BLaER1 (cell line): ENCODE results near the gene CACTIN.
"Not testable (repeated sequence)": the region's sequence is repeated elsewhere in the genome, so short reads cannot be mapped to it uniquely, and the experiment has no call there.

Experiments
- H3K27ac ChIP-seq: shearing (Covaris generic); formaldehyde crosslinking; 2 replicates; pipeline ENCODE4 v1.8.1; 2022
- H3K27me3 ChIP-seq: shearing (Covaris generic); formaldehyde crosslinking; 2 replicates; pipeline ENCODE4 v1.8.1; 2022
- H3K36me3 ChIP-seq: shearing (Covaris generic); formaldehyde crosslinking; 2 replicates; pipeline ENCODE4 v1.8.1; 2022
- H3K4me1 ChIP-seq: shearing (Covaris generic); formaldehyde crosslinking; 2 replicates; pipeline ENCODE4 v1.8.1; 2022
- H3K4me2 ChIP-seq: shearing (Covaris generic); formaldehyde crosslinking; 2 replicates; pipeline ENCODE4 v1.8.1; 2022
- H3K4me3 ChIP-seq: shearing (Covaris generic); formaldehyde crosslinking; 2 replicates; pipeline ENCODE4 v1.8.1; 2022
- H3K9ac ChIP-seq: shearing (Covaris generic); formaldehyde crosslinking; 2 replicates; pipeline ENCODE4 v1.8.1; 2022
- H3K9me3 ChIP-seq: shearing (Covaris generic); formaldehyde crosslinking; 2 replicates; pipeline ENCODE4 v1.8.1; 2022
- H4K20me1 ChIP-seq: shearing (Covaris generic); formaldehyde crosslinking; 2 replicates; pipeline ENCODE4 v1.8.1; 2022
- Cebpa-rat ChIP-seq: shearing (Covaris generic); IDR thresholded peaks from 2 replicates; pipeline ENCODE4 v1.8.1; 2022

CACTIN gene

GRCh38 chr19:3669947-3670795 is 43.6 kb upstream of the CACTIN start:
- Histone ChIP-seq H4K20me1 (peaks cover 98% of the 10 kb centered on the region), H3K4me2 (peak overlapping the region; percentile 94), H3K36me3 (peaks cover 37% of the 10 kb centered on the region), H3K4me1 (peaks cover 52% of the 10 kb centered on the region), H3K4me3 (no peak overlapping the region), H3K27me3 (peaks cover 11% of the 10 kb centered on the region), H3K9ac (peak overlapping the region; percentile 56; the same call in 1 of the 2 replicates), H3K27ac (no peak overlapping the region), H3K9me3 (no peaks in the 10 kb centered on the region)
- no peak for TF ChIP-seq Cebpa-rat

GRCh38 chr19:3669082-3669946 is 42.7 kb upstream of the CACTIN start:
- Histone ChIP-seq H3K9ac (no peak overlapping the region), H3K4me1 (peaks cover 58% of the 10 kb centered on the region), H4K20me1 (peaks cover 98% of the 10 kb centered on the region), H3K9me3 (no peaks in the 10 kb centered on the region), H3K4me3 (no peak overlapping the region), H3K27me3 (peaks cover 11% of the 10 kb centered on the region), H3K36me3 (peaks cover 39% of the 10 kb centered on the region), H3K27ac (no peak overlapping the region), H3K4me2 (no peak overlapping the region)
- no peak for TF ChIP-seq Cebpa-rat

GRCh38 chr19:3668331-3669081 is 41.9 kb upstream of the CACTIN start:
- peaks cover 47% of the 10 kb centered on the region for H3K36me3 ChIP-seq
- H3K9ac ChIP-seq: no peak overlapping the region
- H4K20me1 ChIP-seq: peaks cover 97% of the 10 kb centered on the region
- no peaks in the 10 kb centered on the region for H3K9me3 ChIP-seq
- H3K4me2 ChIP-seq: no peak overlapping the region
- no peak for TF ChIP-seq Cebpa-rat
- peaks cover 11% of the 10 kb centered on the region for H3K27me3 ChIP-seq
- H3K27ac ChIP-seq: no peak overlapping the region
- no peak overlapping the region for H3K4me3 ChIP-seq
- peaks cover 58% of the 10 kb centered on the region for H3K4me1 ChIP-seq

GRCh38 chr19:3667766-3668165 is 41.2 kb upstream of the CACTIN start:
- TF ChIP-seq Cebpa-rat: no peak
- H3K36me3 ChIP-seq: peaks cover 54% of the 10 kb centered on the region
- H3K27ac ChIP-seq: no peak overlapping the region
- peaks cover 91% of the 10 kb centered on the region for H4K20me1 ChIP-seq
- H3K4me1 ChIP-seq: peaks cover 58% of the 10 kb centered on the region
- peaks cover 11% of the 10 kb centered on the region for H3K27me3 ChIP-seq
- H3K4me3 ChIP-seq: no peak overlapping the region
- H3K9me3 ChIP-seq: no peaks in the 10 kb centered on the region
- no peak overlapping the region for H3K9ac ChIP-seq
- H3K4me2 ChIP-seq: no peak overlapping the region

GRCh38 chr19:3667037-3667638 is 40.5 kb upstream of the CACTIN start:
- Histone ChIP-seq H3K4me1 (peaks cover 53% of the 10 kb centered on the region), H3K27me3 (peaks cover 8% of the 10 kb centered on the region), H3K4me3 (no peak overlapping the region), H3K36me3 (peaks cover 60% of the 10 kb centered on the region), H3K9me3 (no peaks in the 10 kb centered on the region), H3K9ac (no peak overlapping the region), H3K27ac (no peak overlapping the region), H4K20me1 (peaks cover 85% of the 10 kb centered on the region), H3K4me2 (no peak overlapping the region; the same call in 1 of the 2 replicates)
- TF ChIP-seq Cebpa-rat: no peak

- Histone ChIP-seq H4K20me1 (peaks cover 83% of the 10 kb centered on the region), H3K4me1 (peaks cover 47% of the 10 kb centered on the region), H3K36me3 (peaks cover 66% of the 10 kb centered on the region)
- H3K9me3 ChIP-seq, H3K27me3 ChIP-seq, H3K4me2 ChIP-seq, H3K4me3 ChIP-seq, H3K27ac ChIP-seq, H3K9ac ChIP-seq: not testable (repeated sequence)
These were observed 39.9 kb upstream of the CACTIN start for GRCh38 chr19:3666545-3666856.

GRCh38 chr19:3665681-3666544 is 39.3 kb upstream of the CACTIN start:
- Histone ChIP-seq H3K36me3 (peaks cover 72% of the 10 kb centered on the region), H4K20me1 (peaks cover 83% of the 10 kb centered on the region), H3K27ac (peak overlapping the region; percentile 53), H3K9me3 (no peaks in the 10 kb centered on the region), H3K27me3 (no peaks in the 10 kb centered on the region), H3K9ac (peak overlapping the region; percentile 42), H3K4me2 (peak overlapping the region; percentile 83), H3K4me1 (peaks cover 44% of the 10 kb centered on the region), H3K4me3 (no peak overlapping the region)
- no peak for TF ChIP-seq Cebpa-rat

GRCh38 chr19:3664879-3665642 is 38.5 kb upstream of the CACTIN start:
- Histone ChIP-seq H3K4me3 (no peak overlapping the region), H3K27me3 (no peaks in the 10 kb centered on the region), H4K20me1 (peaks cover 79% of the 10 kb centered on the region), H3K9ac (peak overlapping the region; percentile 42), H3K4me1 (peaks cover 44% of the 10 kb centered on the region), H3K36me3 (peaks cover 79% of the 10 kb centered on the region), H3K27ac (peak overlapping the region; percentile 53), H3K4me2 (peak overlapping the region; percentile 83), H3K9me3 (no peaks in the 10 kb centered on the region)
- TF ChIP-seq Cebpa-rat: no peak
